GM18517 (cell line): ENCODE measurements around the gene BAAT.

Source experiments
- ATAC-seq: cut with Tn5 transposase; IDR thresholded peaks from one replicate; pipeline ENCODE4 v1.9.1; 2021; ENCODE audit warnings: mild to moderate bottlenecking, moderate library complexity; ENCODE audit not compliant: unreplicated experiment

Gene BAAT

GRCh38 chr9:101324245-101324804 is 60.5 kb downstream of the BAAT start:
- no peak for ATAC-seq

- ATAC-seq = no peak
Observed at GRCh38 chr9:101323129-101323528, 61.7 kb downstream of the BAAT start.

- ATAC-seq = no peak
Observed at GRCh38 chr9:101317735-101318134, 67.1 kb downstream of the BAAT start.

DNA sequence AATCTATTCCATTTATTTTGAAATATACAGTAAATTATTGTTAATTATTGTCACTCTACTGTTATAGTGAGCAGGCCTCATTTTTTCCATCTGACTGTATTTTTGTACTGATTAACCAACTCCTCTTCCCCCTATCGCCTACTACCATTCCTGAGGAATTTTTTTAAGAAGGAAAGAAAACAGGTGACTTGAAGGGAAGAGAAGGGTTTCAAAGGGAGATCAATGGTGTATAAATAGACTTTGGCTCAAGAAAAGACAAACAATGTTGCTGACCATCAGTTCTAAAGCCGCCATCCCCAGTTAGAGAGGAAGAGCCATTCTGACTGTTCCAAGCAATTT is 69.7 kb downstream of the BAAT start:
- ATAC-seq = no peak

DNA sequence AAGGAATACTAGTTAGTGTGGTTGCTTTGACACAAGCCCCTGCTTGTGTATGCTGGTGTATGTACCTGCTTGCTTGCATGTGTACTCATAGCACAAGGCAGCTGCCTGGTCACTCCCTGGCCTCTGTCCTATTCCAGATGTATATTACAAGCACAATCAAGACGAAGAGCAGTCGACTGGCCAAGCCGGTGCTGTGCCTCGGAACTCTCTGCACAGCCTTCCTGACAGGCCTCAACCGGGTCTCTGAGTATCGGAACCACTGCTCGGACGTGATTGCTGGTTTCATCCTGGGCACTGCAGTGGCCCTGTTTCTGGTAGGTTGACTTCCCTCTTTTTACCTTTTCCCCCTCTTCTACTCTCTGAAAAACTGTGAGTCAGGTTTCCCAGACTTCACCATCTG is 72.1 kb downstream of the BAAT start:
- no peak for ATAC-seq

GRCh38 chr9:101311758-101312420 is 72.9 kb downstream of the BAAT start:
- ATAC-seq = peak; percentile 94

GRCh38 chr9:101311191-101311590 is 73.6 kb downstream of the BAAT start:
- ATAC-seq = no peak
